ENCODE data around the gene SCGN.

Gene SCGN

DNA sequence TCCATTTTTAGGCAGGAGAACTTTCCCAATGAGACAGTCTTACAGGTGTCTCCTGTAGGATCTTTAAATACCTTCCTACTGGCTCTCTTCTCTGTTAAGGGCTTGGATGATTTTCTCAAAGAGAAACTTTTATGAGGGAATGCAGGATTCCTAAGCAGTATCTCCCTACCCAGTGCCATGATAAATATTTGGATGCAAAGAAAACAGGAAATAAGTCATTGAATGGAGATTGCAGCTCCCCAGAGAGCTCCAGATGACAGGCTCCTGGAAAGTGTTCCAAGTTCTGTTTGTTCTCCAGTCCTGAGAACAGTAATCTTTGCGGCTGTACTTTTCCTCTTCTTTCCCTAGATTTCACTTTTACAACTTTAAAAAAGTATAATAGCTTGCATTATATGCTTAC lies 2.4 kb upstream of the SCGN start:
- no peak overlapping the region for H3K4me2 ChIP-seq (ENCODE audit: low read length)
- H3K9me3 ChIP-seq (ENCODE audit: control insufficient read depth, insufficient read depth, low read length) = no peaks in the 10 kb centered on the region
- no peaks in the 10 kb centered on the region for H3F3A ChIP-seq (ENCODE audit: control insufficient read depth, insufficient read depth)
- H3K4me3 ChIP-seq (ENCODE audit: low read length) = no peak overlapping the region
- H3K4me1 ChIP-seq (ENCODE audit: control insufficient read depth, low read length) = no peaks in the 10 kb centered on the region
- TF ChIP-seq EZH2phosphoT487 (IDR thresholded peaks at IDR 0.05; ENCODE audit: borderline replicate concordance, low read length) = no peak
- TF ChIP-seq, protein P1, sequence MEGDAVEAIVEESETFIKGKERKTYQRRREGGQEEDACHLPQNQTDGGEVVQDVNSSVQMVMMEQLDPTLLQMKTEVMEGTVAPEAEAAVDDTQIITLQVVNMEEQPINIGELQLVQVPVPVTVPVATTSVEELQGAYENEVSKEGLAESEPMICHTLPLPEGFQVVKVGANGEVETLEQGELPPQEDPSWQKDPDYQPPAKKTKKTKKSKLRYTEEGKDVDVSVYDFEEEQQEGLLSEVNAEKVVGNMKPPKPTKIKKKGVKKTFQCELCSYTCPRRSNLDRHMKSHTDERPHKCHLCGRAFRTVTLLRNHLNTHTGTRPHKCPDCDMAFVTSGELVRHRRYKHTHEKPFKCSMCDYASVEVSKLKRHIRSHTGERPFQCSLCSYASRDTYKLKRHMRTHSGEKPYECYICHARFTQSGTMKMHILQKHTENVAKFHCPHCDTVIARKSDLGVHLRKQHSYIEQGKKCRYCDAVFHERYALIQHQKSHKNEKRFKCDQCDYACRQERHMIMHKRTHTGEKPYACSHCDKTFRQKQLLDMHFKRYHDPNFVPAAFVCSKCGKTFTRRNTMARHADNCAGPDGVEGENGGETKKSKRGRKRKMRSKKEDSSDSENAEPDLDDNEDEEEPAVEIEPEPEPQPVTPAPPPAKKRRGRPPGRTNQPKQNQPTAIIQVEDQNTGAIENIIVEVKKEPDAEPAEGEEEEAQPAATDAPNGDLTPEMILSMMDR (IDR thresholded peaks at IDR 0.05; ENCODE audit: low read depth, low read length, poor library complexity, severe bottlenecking) = no peak
- H3K27ac ChIP-seq (ENCODE audit: low read depth, low read length) = no peak overlapping the region
- no peaks in the 10 kb centered on the region for H3K79me2 ChIP-seq (ENCODE audit: control insufficient read depth, low read length)
- peaks cover 23% of the 10 kb centered on the region for H3K27me3 ChIP-seq (ENCODE audit: control insufficient read depth, low read length)
- no peaks in the 10 kb centered on the region for H3K36me3 ChIP-seq (ENCODE audit: control insufficient read depth, low read length)
- no peaks in the 10 kb centered on the region for H4K20me1 ChIP-seq (ENCODE audit: control insufficient read depth, insufficient read depth, low read depth, low read length)
- no peaks in the 10 kb centered on the region for H3K9me2 ChIP-seq (replicated peaks; ENCODE audit: control insufficient read depth, low read length)

DNA sequence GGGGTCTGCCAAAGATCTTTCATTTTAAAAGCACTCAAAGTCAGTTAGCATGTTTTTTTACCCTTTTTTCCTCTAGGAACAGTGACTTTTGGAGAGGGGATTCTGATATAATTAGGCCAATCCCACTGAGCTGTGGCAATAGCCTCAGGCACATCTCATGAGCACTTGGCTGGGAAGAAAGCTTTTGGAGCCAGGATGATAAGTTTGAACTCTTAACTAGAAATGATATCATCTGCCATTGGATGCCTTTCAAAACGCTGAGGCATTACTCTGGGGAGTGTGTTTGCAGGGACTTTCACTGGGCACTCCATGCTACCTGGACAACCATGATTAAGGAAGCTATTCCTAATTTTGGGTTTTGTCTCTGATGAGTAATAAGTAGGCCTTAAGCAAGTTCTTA lies 3.7 kb downstream of the SCGN start:
- Histone ChIP-seq H3K27ac (ENCODE audit: low read depth, low read length) (no peak overlapping the region), H3K79me2 (ENCODE audit: control insufficient read depth, low read length) (no peaks in the 10 kb centered on the region), H3K9me3 (ENCODE audit: control insufficient read depth, insufficient read depth, low read length) (no peaks in the 10 kb centered on the region), H3K36me3 (ENCODE audit: control insufficient read depth, low read length) (no peaks in the 10 kb centered on the region), H3K9me2 (replicated peaks; ENCODE audit: control insufficient read depth, low read length) (no peaks in the 10 kb centered on the region), H3K27me3 (ENCODE audit: control insufficient read depth, low read length) (peaks cover 8% of the 10 kb centered on the region), H3K4me2 (ENCODE audit: low read length) (no peak overlapping the region), H3F3A (ENCODE audit: control insufficient read depth, insufficient read depth) (no peaks in the 10 kb centered on the region), H4K20me1 (ENCODE audit: control insufficient read depth, insufficient read depth, low read depth, low read length) (no peaks in the 10 kb centered on the region), H3K4me3 (ENCODE audit: low read length) (no peak overlapping the region), H3K4me1 (ENCODE audit: control insufficient read depth, low read length) (no peaks in the 10 kb centered on the region)
- TF ChIP-seq, protein P1 (IDR thresholded peaks at IDR 0.05; ENCODE audit: low read depth, low read length, poor library complexity, severe bottlenecking) = no peak
- TF ChIP-seq EZH2phosphoT487 (IDR thresholded peaks at IDR 0.05; ENCODE audit: borderline replicate concordance, low read length) = no peak

DNA sequence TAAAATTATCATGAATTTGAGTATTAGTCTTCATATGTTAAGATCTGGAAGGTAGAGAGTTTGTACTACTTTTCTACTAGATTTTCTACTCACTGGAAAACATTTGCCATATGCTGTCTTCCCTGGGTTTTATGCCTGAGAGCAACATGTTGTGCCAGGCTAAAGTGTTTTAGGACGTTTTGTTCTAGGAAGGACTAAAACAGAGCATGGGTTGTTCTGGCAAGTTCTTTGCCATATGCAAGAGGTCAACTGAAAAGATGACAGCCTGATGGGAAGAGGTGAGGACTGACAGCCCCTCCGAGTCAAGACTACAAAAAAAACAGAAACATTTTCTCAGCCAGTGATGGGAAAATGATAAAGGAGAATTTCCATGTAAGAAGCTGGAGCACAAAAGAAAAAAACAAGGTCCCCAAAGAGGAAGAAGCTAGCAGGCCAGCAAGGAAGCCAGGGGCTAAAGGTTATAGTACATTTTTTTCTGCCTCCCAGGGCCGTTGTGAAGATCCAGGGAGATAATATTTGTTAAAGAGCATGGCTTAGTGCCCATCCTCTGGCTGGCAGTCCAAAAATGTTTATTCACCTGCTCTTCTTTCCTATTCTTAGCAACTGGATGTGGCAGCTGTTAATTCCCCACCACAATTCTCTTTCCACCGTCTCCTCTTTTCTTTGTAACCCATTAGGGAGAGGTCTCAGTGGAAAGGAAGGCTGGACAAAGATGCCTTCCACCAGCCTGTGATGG lies 7.8 kb downstream of the SCGN start:
- Histone ChIP-seq H3K79me2 (ENCODE audit: control insufficient read depth, low read length) (no peaks in the 10 kb centered on the region), H3K4me1 (ENCODE audit: control insufficient read depth, low read length) (no peaks in the 10 kb centered on the region), H3K4me3 (ENCODE audit: low read length) (no peak overlapping the region), H3F3A (ENCODE audit: control insufficient read depth, insufficient read depth) (no peaks in the 10 kb centered on the region), H3K9me2 (replicated peaks; ENCODE audit: control insufficient read depth, low read length) (no peaks in the 10 kb centered on the region), H3K36me3 (ENCODE audit: control insufficient read depth, low read length) (no peaks in the 10 kb centered on the region), H3K27me3 (ENCODE audit: control insufficient read depth, low read length) (peaks cover 7% of the 10 kb centered on the region; the same call in 1 of the 2 replicates), H4K20me1 (ENCODE audit: control insufficient read depth, insufficient read depth, low read depth, low read length) (no peaks in the 10 kb centered on the region), H3K9me3 (ENCODE audit: control insufficient read depth, insufficient read depth, low read length) (no peaks in the 10 kb centered on the region), H3K4me2 (ENCODE audit: low read length) (no peak overlapping the region), H3K27ac (ENCODE audit: low read depth, low read length) (no peak overlapping the region)
- TF ChIP-seq, protein P1 (IDR thresholded peaks at IDR 0.05; ENCODE audit: low read depth, low read length, poor library complexity, severe bottlenecking) = no peak
- TF ChIP-seq EZH2phosphoT487 (IDR thresholded peaks at IDR 0.05; ENCODE audit: borderline replicate concordance, low read length) = no peak
